ENCODE results near the gene GNAT1.

DNA sequence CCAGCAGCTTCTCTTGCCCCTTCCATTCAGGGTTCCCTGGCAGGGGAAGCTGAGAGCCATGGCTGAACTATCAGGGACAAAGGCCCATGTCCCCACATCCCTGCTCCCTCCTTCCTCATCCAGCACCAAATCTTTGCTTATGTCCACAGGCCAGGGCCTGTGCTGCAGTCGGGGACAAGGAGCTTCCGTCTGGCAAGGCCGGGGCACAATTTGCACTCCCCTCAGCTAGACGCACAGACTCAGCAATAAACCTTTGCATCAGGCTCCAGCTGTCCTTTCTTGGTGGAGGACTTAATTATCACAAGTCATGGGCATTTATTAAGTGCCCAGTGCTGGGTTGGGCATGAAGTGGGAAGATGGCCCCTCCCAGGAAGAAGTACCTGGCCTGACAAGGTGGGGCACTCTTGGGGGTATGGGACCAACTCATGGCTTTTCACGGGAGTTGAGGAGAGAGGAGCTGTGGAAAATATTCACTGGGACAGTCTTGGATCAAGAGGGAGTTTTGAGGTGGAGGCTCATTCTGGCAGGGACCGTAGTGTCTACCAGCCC lies 4.9 kb downstream of the GNAT1 start:
- no peak for TF ChIP-seq CTCF (IDR thresholded peaks at IDR 0.05)
- TF ChIP-seq POLR2A (IDR thresholded peaks at IDR 0.05), result no peak

All from thyroid gland (tissue), 4 donors.